IMR-90 (cell line): ENCODE results near the gene MCTP1. TPM values are rescaled to one million over a fixed set of nuclear protein-coding genes. Genes with fewer than 3 reads are reported as not detected.

Experiments
- ATAC-seq: fragments of 200-7000 bp; cut with Tn5 transposase; 2 replicates; pipeline ENCODE4 v1.9.1; 2020; ENCODE audit warnings: low read depth, mild to moderate bottlenecking, moderate library complexity
- BruUV-seq: library from RNA; stranded (reverse); fragments of 400-500 nt; replicated peaks from 2 replicates; lab custom pipeline; 2021; lab: Mats Ljungman, UMichigan
- CTCF ChIA-PET: fragments of 300-600 bp; formaldehyde crosslinking; extraction: SDS; loops from one replicate; lab custom pipeline; 2021; ENCODE audit warnings: antibody characterized with exemption; lab: Yijun Ruan, JAX
- POLR2A ChIA-PET: fragments of 300-600 bp; sonication (Branson Sonifier 250); formaldehyde crosslinking; loops from one replicate; lab custom pipeline; 2022; ENCODE audit warnings: antibody characterized with exemption; ENCODE audit not compliant: unreplicated experiment; lab: Charles Lee
- DNase-seq: peaks from one replicate; pipeline ENCODE4 v3.0.0; 2013
- H2AFZ ChIP-seq: replicated peaks from 2 replicates; pipeline ENCODE3; 2013; ENCODE audit warnings: low read length, mild to moderate bottlenecking; ENCODE audit not compliant: poor library complexity
- H2AK5ac ChIP-seq: 2 replicates; pipeline ENCODE4 v1.6.1; 2013; ENCODE audit warnings: low read depth, low read length, inconsistent platforms
- H2AK9ac ChIP-seq: replicated peaks from 2 replicates; pipeline ENCODE3; 2013; ENCODE audit warnings: mild to moderate bottlenecking, low read depth, low read length, moderate library complexity; ENCODE audit not compliant: poor library complexity
- H2BK120ac ChIP-seq: 2 replicates; pipeline ENCODE4 v1.6.1; 2013; ENCODE audit warnings: low read depth, low read length, inconsistent platforms
- H2BK15ac ChIP-seq: 3 replicates; pipeline ENCODE4 v1.6.1; 2013; ENCODE audit warnings: low read depth, low read length, inconsistent platforms
- H2BK20ac ChIP-seq: 2 replicates; pipeline ENCODE4 v1.6.1; 2013; ENCODE audit warnings: low read depth, mild to moderate bottlenecking, inconsistent platforms, low read length, moderate library complexity
- H2BK5ac ChIP-seq: 2 replicates; pipeline ENCODE4 v1.6.1; 2013; ENCODE audit warnings: mild to moderate bottlenecking, low read depth, low read length, inconsistent platforms; ENCODE audit not compliant: poor library complexity, severe bottlenecking
- H3K14ac ChIP-seq: replicated peaks from 2 replicates; pipeline ENCODE4 v1.6.1; 2013; ENCODE audit warnings: low read depth, low read length, inconsistent platforms
- H3K18ac ChIP-seq: 2 replicates; pipeline ENCODE4 v1.6.1; 2013; ENCODE audit warnings: low read depth, low read length, control low read depth
- H3K23ac ChIP-seq: 2 replicates; pipeline ENCODE4 v1.6.1; 2013; ENCODE audit warnings: low read depth, low read length, inconsistent platforms
- H3K27ac ChIP-seq: 2 replicates; pipeline ENCODE4 v1.5.1; 2013; ENCODE audit warnings: mild to moderate bottlenecking, control low read depth, low read length; ENCODE audit not compliant: insufficient read depth
- H3K27me3 ChIP-seq: 2 replicates; pipeline ENCODE4 v1.6.1; 2013; ENCODE audit warnings: low read length; ENCODE audit not compliant: control insufficient read depth, insufficient read depth
- H3K36me3 ChIP-seq: 2 replicates; pipeline ENCODE4 v1.6.1; 2013; ENCODE audit warnings: low read length, mixed read lengths; ENCODE audit not compliant: control insufficient read depth, insufficient read depth
- H3K4ac ChIP-seq: 2 replicates; pipeline ENCODE4 v1.6.1; 2013; ENCODE audit warnings: low read depth, low read length, inconsistent platforms
- H3K4me1 ChIP-seq: 2 replicates; pipeline ENCODE4 v1.6.1; 2013; ENCODE audit warnings: low read length, mixed read lengths; ENCODE audit not compliant: control insufficient read depth, insufficient read depth
- H3K4me2 ChIP-seq: 2 replicates; pipeline ENCODE4 v1.6.1; 2013; ENCODE audit warnings: low read depth, mild to moderate bottlenecking, control low read depth, low read length, moderate library complexity
- H3K4me3 ChIP-seq: 2 replicates; pipeline ENCODE4 v1.5.1; 2013; ENCODE audit warnings: low read depth, mild to moderate bottlenecking, control low read depth, low read length, moderate library complexity; ENCODE audit not compliant: insufficient read depth
- H3K56ac ChIP-seq: 2 replicates; pipeline ENCODE4 v1.6.1; 2013; ENCODE audit warnings: low read length, inconsistent platforms; ENCODE audit not compliant: insufficient read depth; ENCODE audit errors: extremely low read depth
- H3K79me1 ChIP-seq, 2 experiments: 2 replicates each; pipeline ENCODE4 v1.6.1; 2013; ENCODE audit warnings: low read length in 2 of 2, inconsistent platforms in 1 of 2, low read depth in 1 of 2
- H3K9ac ChIP-seq: 2 replicates; pipeline ENCODE4 v1.6.1; 2013; ENCODE audit warnings: low read depth, low read length, control low read depth
- H3K9me1 ChIP-seq: 2 replicates; pipeline ENCODE4 v1.6.1; 2013; ENCODE audit warnings: low read length, inconsistent platforms; ENCODE audit not compliant: insufficient read depth
- H3K9me3 ChIP-seq: 2 replicates; pipeline ENCODE4 v1.6.1; 2013; ENCODE audit warnings: low read length; ENCODE audit not compliant: control insufficient read depth, insufficient read depth
- H4K20me1 ChIP-seq: 2 replicates; pipeline ENCODE4 v1.6.1; 2013; ENCODE audit warnings: low read length, inconsistent platforms; ENCODE audit not compliant: insufficient read depth
- H4K5ac ChIP-seq: 2 replicates; pipeline ENCODE4 v1.6.1; 2013; ENCODE audit warnings: mild to moderate bottlenecking, low read depth, low read length, control low read depth
- H4K8ac ChIP-seq, 2 experiments: 2 replicates each; pipeline ENCODE4 v1.6.1; 2013; ENCODE audit warnings: low read depth in 2 of 2, low read length in 2 of 2, control low read depth in 1 of 2, inconsistent platforms in 1 of 2
- H4K91ac ChIP-seq: 2 replicates; pipeline ENCODE4 v1.6.1; 2013; ENCODE audit warnings: low read depth, low read length, inconsistent platforms; ENCODE audit not compliant: insufficient read depth
- BHLHE40 ChIP-seq: fragments of 150-350 bp; IDR thresholded peaks from 2 replicates; pipeline ENCODE4 v1.6.1; 2016; ENCODE audit warnings: mild to moderate bottlenecking, low read depth, low read length
- CEBPB ChIP-seq: IDR thresholded peaks from 2 replicates; pipeline ENCODE4 v1.6.1; 2012; ENCODE audit warnings: low read depth, low read length, improper control_type of control experiment
- FOS ChIP-seq: fragments of 150-350 bp; IDR thresholded peaks from 2 replicates; pipeline ENCODE4 v1.6.1; 2016; ENCODE audit warnings: low read depth, low read length
- MAFK ChIP-seq: IDR thresholded peaks from 2 replicates; pipeline ENCODE4 v1.6.1; 2012; ENCODE audit warnings: low read depth, low read length, improper control_type of control experiment
- MAZ ChIP-seq: IDR thresholded peaks from 2 replicates; pipeline ENCODE4 v1.6.1; 2012; ENCODE audit warnings: low read depth, mild to moderate bottlenecking, low read length, improper control_type of control experiment, moderate library complexity, borderline replicate concordance
- MXI1 ChIP-seq: IDR thresholded peaks from 2 replicates; pipeline ENCODE4 v1.6.1; 2012; ENCODE audit warnings: low read depth, mild to moderate bottlenecking, low read length, moderate library complexity, borderline replicate concordance
- WGBS, 2 experiments: methylation state at CpG; one replicate each; pipeline versions ENCODE4 v1.1.5 to v1.1.7; 2013; ENCODE audit warnings: missing lambda C conversion rate in 2 of 2; ENCODE audit not compliant: insufficient read length in 1 of 2; ENCODE audit errors: extremely low coverage in 2 of 2; 5-methylcytosine and 5-hydroxymethylcytosine counted together
- dilution Hi-C: fragments of 300-500 bp; cut with HindIII; formaldehyde crosslinking; loops from one replicate; pipeline ENCODE4 v1.14.3; 2018; ENCODE audit warnings: low sequenced_read_pairs; ENCODE audit not compliant: unreplicated experiment
- in situ Hi-C: fragments of 300-500 bp; cut with MboI; formaldehyde crosslinking; loops from 3 replicates; pipeline ENCODE4 v1.14.3; 2019; ENCODE audit warnings: low sequenced_read_pairs, inconsistent platforms, mixed read lengths
- intact Hi-C: fragments of 100-400 bp; cut with micrococcal nuclease; formaldehyde crosslinking; loops from 2 replicates; pipeline ENCODE4 v1.10.0; 2022
- polyA plus RNA-seq, 3 experiments: library from polyadenylated mRNA; depleted of rRNA; stranded (reverse); fragments of >200 nt; gene quantifications; 2 replicates each; pipeline ENCODE4 v1.2.3, GENCODE V29; 2012; ENCODE audit warnings: low replicate concordance in 1 of 3
- total RNA-seq: library from RNA; depleted of rRNA; stranded (reverse); fragments of >200 nt; gene quantifications from 2 replicates; pipeline ENCODE4 v1.2.3, GENCODE V29; 2012
- TF ChIP-seq, protein P1 (sequence below): fragments of 150-350 bp; IDR thresholded peaks from 2 replicates; pipeline ENCODE4 v1.6.1; 2017; ENCODE audit warnings: mild to moderate bottlenecking, antibody characterized with exemption, low read length, low read depth
- TF ChIP-seq, protein P2 (sequence below): fragments of 150-350 bp; IDR thresholded peaks from 2 replicates; pipeline ENCODE4 v1.6.1; 2016; ENCODE audit warnings: low read depth, mild to moderate bottlenecking, low read length, moderate library complexity, borderline replicate concordance
- TF ChIP-seq, protein P3 (sequence below): conservative IDR thresholded peaks from 2 replicates; pipeline ENCODE4 v1.5.1; 2012; ENCODE audit warnings: mild to moderate bottlenecking, low read depth, low read length, improper control_type of control experiment

MCTP1 gene
- total and polyA plus RNA-seq, 2 of the 4 experiments (the other 2 are of a cell fraction), result 0.21 TPM; not detected in 1

DNA sequence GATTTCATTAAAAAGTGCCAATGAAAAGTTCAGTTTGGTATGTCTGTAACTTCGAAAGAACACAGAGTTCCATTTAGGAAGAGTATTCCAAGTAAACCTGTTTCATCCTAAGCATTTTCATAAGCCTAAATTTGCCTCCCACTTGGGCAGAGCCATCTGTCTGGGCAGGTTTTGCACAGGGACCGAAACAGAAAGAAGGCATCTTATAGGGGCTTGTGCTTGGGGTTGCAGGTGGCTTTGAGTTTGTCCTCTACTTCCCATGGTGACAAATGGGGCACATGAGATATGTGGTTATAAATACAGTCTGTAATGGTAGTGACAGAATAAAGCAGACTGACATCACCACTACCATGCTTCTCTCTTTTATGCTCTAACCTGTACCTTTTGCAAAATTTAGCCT, 63.7 kb downstream of the MCTP1 start:
- POLR2A ChIA-PET, result no interaction called here
- no peak overlapping the region for H2BK20ac ChIP-seq

More for the DNA sequence above, 63.7 kb downstream of the MCTP1 start:
- Histone ChIP-seq H3K9ac (no peak overlapping the region), H3K4me2 (no peak overlapping the region), H3K4ac (no peak overlapping the region), H2BK5ac (no peak overlapping the region), H4K91ac (no peak overlapping the region), H4K20me1 (no peaks in the 10 kb centered on the region), H3K79me1 (no peaks in the 10 kb centered on the region), H3K4me1 (no peaks in the 10 kb centered on the region), H3K18ac (no peak overlapping the region), H4K8ac (no peak overlapping the region), H3K27me3 (no peaks in the 10 kb centered on the region), H4K5ac (no peak overlapping the region), H2BK15ac (no peak overlapping the region), H3K4me3 (no peak overlapping the region), H3K56ac (no peak overlapping the region), H3K9me3 (no peaks in the 10 kb centered on the region), H2AK5ac (no peak overlapping the region), H2BK120ac (no peak overlapping the region), H2AFZ (no peak overlapping the region), H3K9me1 (no peaks in the 10 kb centered on the region), H3K14ac (no peak overlapping the region), H3K36me3 (no peaks in the 10 kb centered on the region), H2AK9ac (no peak overlapping the region), H3K27ac (no peak overlapping the region), H3K23ac (no peak overlapping the region)
- DNase-seq (no peak), ATAC-seq (no peak)
- no CpG with 5 or more reads among the region's 2 CpGs for WGBS, 2 experiments
- CTCF ChIA-PET, result no interaction called here
- dilution Hi-C loops, result no loop called here
- intact Hi-C loops, result no loop called here
- BruUV-seq, result no TSS peak
- in situ Hi-C loops, result no loop called here
- TF ChIP-seq, protein P1, sequence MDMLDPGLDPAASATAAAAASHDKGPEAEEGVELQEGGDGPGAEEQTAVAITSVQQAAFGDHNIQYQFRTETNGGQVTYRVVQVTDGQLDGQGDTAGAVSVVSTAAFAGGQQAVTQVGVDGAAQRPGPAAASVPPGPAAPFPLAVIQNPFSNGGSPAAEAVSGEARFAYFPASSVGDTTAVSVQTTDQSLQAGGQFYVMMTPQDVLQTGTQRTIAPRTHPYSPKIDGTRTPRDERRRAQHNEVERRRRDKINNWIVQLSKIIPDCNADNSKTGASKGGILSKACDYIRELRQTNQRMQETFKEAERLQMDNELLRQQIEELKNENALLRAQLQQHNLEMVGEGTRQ, result no peak
- TF ChIP-seq MAZ (no peak), CEBPB (no peak), FOS (no peak), MAFK (no peak), BHLHE40 (no peak), MXI1 (no peak)
- TF ChIP-seq, protein P2, sequence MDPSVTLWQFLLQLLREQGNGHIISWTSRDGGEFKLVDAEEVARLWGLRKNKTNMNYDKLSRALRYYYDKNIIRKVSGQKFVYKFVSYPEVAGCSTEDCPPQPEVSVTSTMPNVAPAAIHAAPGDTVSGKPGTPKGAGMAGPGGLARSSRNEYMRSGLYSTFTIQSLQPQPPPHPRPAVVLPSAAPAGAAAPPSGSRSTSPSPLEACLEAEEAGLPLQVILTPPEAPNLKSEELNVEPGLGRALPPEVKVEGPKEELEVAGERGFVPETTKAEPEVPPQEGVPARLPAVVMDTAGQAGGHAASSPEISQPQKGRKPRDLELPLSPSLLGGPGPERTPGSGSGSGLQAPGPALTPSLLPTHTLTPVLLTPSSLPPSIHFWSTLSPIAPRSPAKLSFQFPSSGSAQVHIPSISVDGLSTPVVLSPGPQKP, result no peak
- TF ChIP-seq, protein P3, sequence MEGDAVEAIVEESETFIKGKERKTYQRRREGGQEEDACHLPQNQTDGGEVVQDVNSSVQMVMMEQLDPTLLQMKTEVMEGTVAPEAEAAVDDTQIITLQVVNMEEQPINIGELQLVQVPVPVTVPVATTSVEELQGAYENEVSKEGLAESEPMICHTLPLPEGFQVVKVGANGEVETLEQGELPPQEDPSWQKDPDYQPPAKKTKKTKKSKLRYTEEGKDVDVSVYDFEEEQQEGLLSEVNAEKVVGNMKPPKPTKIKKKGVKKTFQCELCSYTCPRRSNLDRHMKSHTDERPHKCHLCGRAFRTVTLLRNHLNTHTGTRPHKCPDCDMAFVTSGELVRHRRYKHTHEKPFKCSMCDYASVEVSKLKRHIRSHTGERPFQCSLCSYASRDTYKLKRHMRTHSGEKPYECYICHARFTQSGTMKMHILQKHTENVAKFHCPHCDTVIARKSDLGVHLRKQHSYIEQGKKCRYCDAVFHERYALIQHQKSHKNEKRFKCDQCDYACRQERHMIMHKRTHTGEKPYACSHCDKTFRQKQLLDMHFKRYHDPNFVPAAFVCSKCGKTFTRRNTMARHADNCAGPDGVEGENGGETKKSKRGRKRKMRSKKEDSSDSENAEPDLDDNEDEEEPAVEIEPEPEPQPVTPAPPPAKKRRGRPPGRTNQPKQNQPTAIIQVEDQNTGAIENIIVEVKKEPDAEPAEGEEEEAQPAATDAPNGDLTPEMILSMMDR, result no peak
